Left colon (tissue), 2 donors: ENCODE measurements around the gene SOS2. TPM values are rescaled to one million over a fixed set of nuclear protein-coding genes. Genes with fewer than 3 reads are reported as not detected.
"Not testable (repeated sequence)": the region's sequence is repeated elsewhere in the genome, so short reads cannot be mapped to it uniquely, and the experiment has no call there.

Experiments
- ATAC-seq: fragments of 200-7000 bp; cut with Tn5 transposase; one replicate; pipeline ENCODE4 v1.9.1; 2020; ENCODE audit warnings: mild to moderate bottlenecking, moderate library complexity
- DNase-seq, 2 donors: peaks; one replicate each; pipeline ENCODE4 v3.0.0-alpha.2; 2020
- intact Hi-C, 2 donors: fragments of 100-400 bp; cut with DNase I in 1 of 2; cut with micrococcal nuclease in 1 of 2; formaldehyde crosslinking; loops; one replicate each; pipeline versions ENCODE4 v1.11.2 to v1.14.0; 2022; cut with DNase I, micrococcal nuclease
- total RNA-seq, 2 donors: library from RNA; stranded (reverse); fragmentation: NEBNext Ultra II Directional; extraction: Animal tissue kit (Norgen Biotek cat#: 25700); gene quantifications; one replicate each; pipeline ENCODE4 v1.2.1, GENCODE V29; 2021
- donor health status: DM: no; HTN: no; CAD: no.
- donor health status: DM: yes; HTN: yes; CAD: no.

SOS2 gene
- total RNA-seq, 2 donors from 2014 or later, result 34.2 to 50.3 TPM

- peak; percentile 38 for ATAC-seq
- peak; percentile 49 to 69 for DNase-seq
- intact Hi-C loops, result no loop called here
These were observed 490 bp downstream of the SOS2 start for GRCh38 chr14:50230701-50231474.

DNA sequence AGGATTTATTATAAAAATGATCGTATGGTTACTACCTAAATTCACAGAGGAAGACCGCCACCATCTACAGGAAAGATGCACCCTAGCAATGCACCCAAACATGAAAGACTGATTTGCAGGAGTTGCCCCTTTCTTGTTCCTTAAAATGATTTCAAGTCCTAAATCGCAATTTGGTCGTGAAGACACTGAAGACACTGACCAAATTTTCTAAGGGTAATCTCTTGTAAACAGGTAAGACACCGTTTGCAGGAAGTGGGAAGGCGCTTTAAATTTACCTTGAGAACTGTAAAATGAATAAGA is 1.0 kb downstream of the SOS2 start:
- intact Hi-C loops, result no loop called here
- ATAC-seq, result no peak
- DNase-seq, result no peak

GRCh38 chr14:50229681-50230080 is 1.7 kb downstream of the SOS2 start:
- intact Hi-C loops, result no loop called here
- no peak for DNase-seq
- peak; percentile 30 for ATAC-seq

- DNase-seq (no peak), ATAC-seq (no peak)
- intact Hi-C loops, result no loop called here
These were observed 3.1 kb downstream of the SOS2 start for GRCh38 chr14:50228313-50228712.

GRCh38 chr14:50225974-50226297 is 5.4 kb downstream of the SOS2 start:
- ATAC-seq (peak; percentile 40), DNase-seq (no peak)
- intact Hi-C loops, result no loop called here

GRCh38 chr14:50225067-50225973 is 6.1 kb downstream of the SOS2 start:
- intact Hi-C loops, result no loop called here
- DNase-seq (no peak), ATAC-seq (no peak)

DNA sequence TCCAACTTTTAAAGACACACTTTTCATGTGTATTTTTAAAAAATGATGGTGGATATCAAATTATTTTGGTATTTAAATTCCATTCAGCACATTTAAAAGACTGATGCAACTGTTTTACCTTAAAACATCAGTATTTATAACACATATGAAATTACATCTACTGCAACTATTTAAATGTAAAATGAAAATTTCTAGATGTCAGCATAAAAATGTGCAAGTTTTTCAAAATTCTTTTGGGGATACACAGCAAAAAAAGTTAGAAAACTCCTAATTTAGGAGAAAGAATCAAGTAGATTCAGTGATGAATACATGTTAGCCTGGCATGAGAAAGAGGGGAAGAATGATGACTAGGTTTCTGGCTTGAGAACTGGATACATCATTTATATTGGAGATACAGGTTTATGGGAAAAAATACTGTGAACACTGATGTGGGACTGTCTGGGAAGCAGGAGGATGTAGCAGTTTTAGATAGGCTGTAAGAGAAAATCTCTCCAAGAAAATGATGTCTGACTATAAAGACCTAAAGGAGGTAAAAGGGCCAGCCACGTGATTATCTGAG is 9.2 kb downstream of the SOS2 start:
- ATAC-seq, result no peak
- DNase-seq, result no peak
- intact Hi-C loops, result no loop called here

DNA sequence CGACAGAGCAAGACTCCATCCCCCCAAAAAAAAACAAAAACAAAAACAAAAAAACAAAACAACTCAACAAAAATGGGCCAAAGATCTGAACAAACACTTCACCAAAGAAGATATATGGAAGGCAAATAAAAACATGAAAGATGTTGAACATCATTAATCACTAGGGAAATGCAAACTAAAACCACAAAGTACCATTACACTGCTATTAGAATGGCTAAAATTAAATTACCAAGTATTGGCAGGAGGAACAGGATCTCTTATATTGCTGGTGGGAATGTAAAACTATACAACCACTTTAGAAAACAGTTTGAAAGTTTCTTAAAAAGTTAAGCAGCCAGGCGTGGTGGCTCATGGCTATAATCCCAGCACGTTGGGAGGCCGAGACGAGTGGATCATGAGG is 12.9 kb downstream of the SOS2 start:
- intact Hi-C loops, result no loop called here
- no peak for ATAC-seq
- DNase-seq, result no peak

DNA sequence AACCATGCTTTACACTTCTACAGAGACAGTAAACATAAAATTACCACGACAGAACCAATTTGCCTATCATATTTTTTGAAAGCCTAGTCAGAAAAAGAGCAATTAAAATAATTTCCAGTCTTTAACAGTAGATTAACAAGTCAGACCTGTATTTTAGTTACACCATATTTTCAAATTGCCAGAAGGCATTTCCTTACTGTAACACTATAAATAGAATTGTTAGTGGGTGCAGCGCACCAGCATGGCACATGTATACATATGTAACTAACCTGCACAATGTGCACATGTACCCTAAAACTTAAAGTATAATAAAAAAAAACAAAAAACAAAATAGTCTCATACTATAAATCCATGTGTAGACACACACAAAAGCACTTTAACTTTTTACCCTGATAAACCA is 16.0 kb downstream of the SOS2 start:
- intact Hi-C loops, result no loop called here
- ATAC-seq, result no peak
- DNase-seq, result no peak

DNA sequence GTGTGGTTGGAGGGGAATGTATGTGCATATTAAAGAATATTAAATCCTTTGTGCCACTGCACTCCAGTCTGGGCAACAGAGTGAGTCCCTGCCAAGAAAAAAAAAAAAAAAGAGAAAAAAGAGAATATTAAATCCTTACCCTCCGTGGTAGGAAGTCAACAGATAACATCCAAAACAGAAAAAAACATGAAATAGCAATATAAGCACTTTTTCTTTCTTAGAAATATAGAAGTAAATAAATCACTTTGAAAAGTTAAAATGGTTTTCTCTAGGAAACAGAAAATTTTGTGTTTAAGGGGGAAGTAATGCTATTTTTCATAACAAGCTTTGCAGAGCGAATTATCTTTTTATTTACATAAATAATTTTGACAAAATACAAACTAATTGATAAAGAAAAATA is 17.6 kb downstream of the SOS2 start:
- DNase-seq (no peak), ATAC-seq (no peak)
- intact Hi-C loops, result no loop called here

DNA sequence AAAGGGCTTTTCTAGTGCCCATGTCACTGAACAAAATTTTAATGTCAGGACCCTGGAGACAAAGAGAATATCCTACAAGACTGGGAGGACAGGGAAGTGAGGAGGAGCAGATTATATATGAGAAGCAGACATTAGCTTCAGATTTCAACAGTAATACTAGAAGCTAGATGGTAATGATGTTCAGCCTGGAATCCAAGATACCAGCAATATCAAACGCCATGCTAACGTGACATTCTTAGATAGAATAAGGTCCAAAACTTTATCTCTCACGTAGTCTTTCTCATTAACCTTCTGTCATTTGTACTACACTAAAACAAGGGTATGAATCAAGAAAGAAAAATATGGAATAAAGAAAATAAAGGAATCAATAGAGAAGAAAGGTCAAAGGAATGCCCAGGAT is 18.7 kb downstream of the SOS2 start:
- intact Hi-C loops, result no loop called here
- ATAC-seq (no peak), DNase-seq (no peak)

- intact Hi-C loops, result no loop called here
- peak; percentile 50 for ATAC-seq
- no peak for DNase-seq
These were observed 21.3 kb downstream of the SOS2 start for GRCh38 chr14:50210074-50210473.

GRCh38 chr14:50198499-50198898 is 32.9 kb downstream of the SOS2 start:
- ATAC-seq (peak; percentile 95), DNase-seq (no peak)
- intact Hi-C loops, result no loop called here

GRCh38 chr14:50191499-50191898 is 39.9 kb downstream of the SOS2 start:
- ATAC-seq (no peak), DNase-seq (no peak)
- intact Hi-C loops, result no loop called here

- intact Hi-C loops, result no loop called here
- no peak for ATAC-seq
- DNase-seq, result no peak
These were observed 45.3 kb downstream of the SOS2 start for GRCh38 chr14:50186107-50186506.

DNA sequence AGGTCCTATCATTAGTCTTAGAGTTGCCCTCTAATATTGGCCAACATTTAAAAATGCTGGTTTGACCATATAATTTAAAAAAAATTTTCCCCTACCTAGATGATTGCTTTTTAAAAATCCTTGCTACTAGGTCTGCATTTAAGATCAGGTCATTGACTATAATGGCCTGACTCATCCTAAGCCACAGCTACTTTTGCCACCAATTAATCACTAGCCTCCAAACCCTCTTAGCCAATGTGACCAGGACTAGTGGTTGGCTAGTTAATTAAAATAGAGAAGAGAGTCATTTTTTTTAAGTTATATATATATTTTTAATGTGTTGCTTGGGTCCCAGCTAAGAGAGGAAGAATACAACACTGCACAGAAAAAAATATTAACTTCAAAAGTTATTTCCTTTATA is 57.5 kb downstream of the SOS2 start:
- no peak for ATAC-seq
- no peak for DNase-seq
- intact Hi-C loops, result no loop called here

GRCh38 chr14:50171895-50172294 is 59.5 kb downstream of the SOS2 start:
- no peak for ATAC-seq
- no peak for DNase-seq
- intact Hi-C loops, result no loop called here

DNA sequence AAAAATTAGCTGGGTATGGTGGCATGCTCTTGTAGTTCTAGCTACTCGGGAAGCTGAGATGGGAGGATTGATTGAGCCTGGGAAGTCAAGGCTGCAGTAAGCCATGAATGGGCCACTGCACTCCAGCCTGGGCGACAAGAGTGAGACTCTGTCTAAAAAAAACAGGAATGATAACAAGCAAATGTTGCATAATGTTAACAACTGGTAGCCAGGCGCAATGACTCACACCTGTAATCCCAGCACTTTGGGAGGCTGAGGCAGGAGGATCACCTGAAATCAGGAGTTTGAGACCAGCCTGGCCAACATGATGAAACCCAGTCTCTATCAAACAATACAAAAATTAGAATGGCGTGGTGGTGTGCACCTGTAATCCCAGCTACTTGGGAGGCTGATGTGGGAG is 64.0 kb downstream of the SOS2 start:
- intact Hi-C loops, DNase-seq, ATAC-seq: not testable (repeated sequence)

DNA sequence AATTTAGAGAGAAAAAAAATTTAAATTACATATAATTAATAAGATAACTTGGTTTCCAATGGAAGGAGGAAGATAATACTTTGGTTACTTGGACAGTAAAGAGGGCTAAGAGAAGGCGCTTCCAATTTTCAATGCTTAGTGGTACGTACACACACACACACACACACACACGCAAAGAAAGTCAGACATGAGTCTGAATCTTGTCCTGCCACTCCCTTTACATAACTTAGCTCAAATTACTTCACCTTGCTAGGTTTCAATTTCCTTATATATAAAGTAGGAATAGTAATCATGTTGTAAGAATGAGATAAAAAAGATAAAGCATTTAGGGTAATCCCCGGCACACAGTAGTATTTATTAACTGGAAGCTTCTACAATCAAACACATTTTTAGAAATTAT is 75.3 kb downstream of the SOS2 start:
- ATAC-seq, result no peak

DNA sequence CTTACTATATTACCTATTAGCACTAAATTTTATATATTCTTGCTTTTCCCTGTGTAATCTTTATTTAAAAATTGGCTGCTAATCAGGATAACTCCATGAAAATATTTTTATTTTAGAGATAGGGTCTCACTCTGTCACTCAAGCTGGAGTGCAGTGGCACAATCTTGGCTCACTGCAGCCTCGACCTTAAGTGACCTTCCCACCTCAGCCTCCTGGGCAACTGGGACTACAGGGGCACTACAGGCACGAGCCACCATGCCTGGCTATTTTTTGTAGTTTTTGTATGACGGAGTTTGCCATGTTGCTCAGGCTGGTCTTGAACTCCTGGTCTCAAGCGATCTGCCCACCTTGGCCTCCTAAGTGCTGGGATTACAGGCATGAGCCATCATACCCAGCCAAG is 82.6 kb downstream of the SOS2 start:
- intact Hi-C loops, result no loop called here
- DNase-seq (no peak), ATAC-seq (no peak)

More for the DNA sequence above, 75.3 kb downstream of the SOS2 start:
- intact Hi-C loops, result no loop called here
- no peak for DNase-seq
